SK-N-SH treated with all-trans-retinoic acid at 6 μM for 48 hours (cell line): ENCODE data around the gene KCNQ5.

Experiments used
- ISL1 ChIP-seq: fragments of 250-450 bp; sonication (Bioruptor Pico); IDR thresholded peaks from 2 replicates; pipeline ENCODE4 v2.1.2; 2022; ENCODE audit warnings: mild to moderate bottlenecking, moderate library complexity
- RARB ChIP-seq: fragments of 250-450 bp; sonication (Bioruptor Pico); IDR thresholded peaks from 2 replicates; pipeline ENCODE4 v1.8.0; 2021; ENCODE audit warnings: mild to moderate bottlenecking, moderate library complexity
- SNAI2 ChIP-seq: fragments of 250-450 bp; sonication (Bioruptor Pico); IDR thresholded peaks from 2 replicates; pipeline ENCODE4 v1.5.0; 2020; ENCODE audit warnings: mild to moderate bottlenecking, moderate library complexity
- TCF4 ChIP-seq: fragments of 250-450 bp; sonication (Bioruptor Pico); IDR thresholded peaks from 2 replicates; pipeline ENCODE4 v1.8.0; 2021; ENCODE audit warnings: mild to moderate bottlenecking, moderate library complexity, borderline replicate concordance
- TOX ChIP-seq: fragments of 250-450 bp; sonication (Bioruptor Pico); IDR thresholded peaks from 2 replicates; pipeline ENCODE4 v1.8.0; 2021; ENCODE audit warnings: mild to moderate bottlenecking, moderate library complexity, borderline replicate concordance
- ZC3H10 ChIP-seq: fragments of 250-450 bp; sonication (Bioruptor Pico); IDR thresholded peaks from 2 replicates; pipeline ENCODE4 v1.5.1; 2021; ENCODE audit warnings: mild to moderate bottlenecking, moderate library complexity
- TF ChIP-seq, protein P1 (sequence below): fragments of 250-450 bp; sonication (Bioruptor Pico); IDR thresholded peaks from 2 replicates; pipeline ENCODE4 v1.8.0; 2020; ENCODE audit warnings: mild to moderate bottlenecking, moderate library complexity, borderline replicate concordance
- TF ChIP-seq, protein P2 (sequence below): fragments of 250-450 bp; sonication (Bioruptor Pico); IDR thresholded peaks from 2 replicates; pipeline ENCODE4 v1.5.0; 2020; ENCODE audit warnings: mild to moderate bottlenecking, moderate library complexity

DNA sequence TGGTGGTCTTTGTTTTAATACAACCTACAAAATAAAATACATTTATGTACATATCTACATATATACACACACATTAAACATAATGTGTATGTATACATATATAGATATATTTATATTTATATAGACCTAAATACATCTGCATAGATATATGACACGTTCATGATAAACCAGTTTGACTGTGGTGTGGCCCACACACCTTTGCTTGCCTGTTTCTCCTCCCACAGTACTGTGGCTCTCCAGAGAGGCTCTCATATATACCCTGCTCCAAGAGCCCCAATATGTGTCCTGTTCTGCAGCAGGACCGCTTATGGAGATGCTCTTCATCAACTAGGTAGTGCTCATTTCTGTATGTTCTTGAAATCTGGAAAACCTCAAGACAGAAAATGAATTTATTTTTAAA lies 207.0 kb downstream of the KCNQ5 start:
- TF ChIP-seq, protein P1, sequence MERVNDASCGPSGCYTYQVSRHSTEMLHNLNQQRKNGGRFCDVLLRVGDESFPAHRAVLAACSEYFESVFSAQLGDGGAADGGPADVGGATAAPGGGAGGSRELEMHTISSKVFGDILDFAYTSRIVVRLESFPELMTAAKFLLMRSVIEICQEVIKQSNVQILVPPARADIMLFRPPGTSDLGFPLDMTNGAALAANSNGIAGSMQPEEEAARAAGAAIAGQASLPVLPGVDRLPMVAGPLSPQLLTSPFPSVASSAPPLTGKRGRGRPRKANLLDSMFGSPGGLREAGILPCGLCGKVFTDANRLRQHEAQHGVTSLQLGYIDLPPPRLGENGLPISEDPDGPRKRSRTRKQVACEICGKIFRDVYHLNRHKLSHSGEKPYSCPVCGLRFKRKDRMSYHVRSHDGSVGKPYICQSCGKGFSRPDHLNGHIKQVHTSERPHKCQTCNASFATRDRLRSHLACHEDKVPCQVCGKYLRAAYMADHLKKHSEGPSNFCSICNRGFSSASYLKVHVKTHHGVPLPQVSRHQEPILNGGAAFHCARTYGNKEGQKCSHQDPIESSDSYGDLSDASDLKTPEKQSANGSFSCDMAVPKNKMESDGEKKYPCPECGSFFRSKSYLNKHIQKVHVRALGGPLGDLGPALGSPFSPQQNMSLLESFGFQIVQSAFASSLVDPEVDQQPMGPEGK (CRISPR knock-in tag): no peak
- TF ChIP-seq ISL1 (no peak), RARB (CRISPR knock-in tag) (no peak), TOX (CRISPR knock-in tag) (no peak), ZC3H10 (CRISPR knock-in tag) (no peak), TCF4 (CRISPR knock-in tag) (no peak), SNAI2 (CRISPR knock-in tag) (no peak)
- TF ChIP-seq, protein P2, sequence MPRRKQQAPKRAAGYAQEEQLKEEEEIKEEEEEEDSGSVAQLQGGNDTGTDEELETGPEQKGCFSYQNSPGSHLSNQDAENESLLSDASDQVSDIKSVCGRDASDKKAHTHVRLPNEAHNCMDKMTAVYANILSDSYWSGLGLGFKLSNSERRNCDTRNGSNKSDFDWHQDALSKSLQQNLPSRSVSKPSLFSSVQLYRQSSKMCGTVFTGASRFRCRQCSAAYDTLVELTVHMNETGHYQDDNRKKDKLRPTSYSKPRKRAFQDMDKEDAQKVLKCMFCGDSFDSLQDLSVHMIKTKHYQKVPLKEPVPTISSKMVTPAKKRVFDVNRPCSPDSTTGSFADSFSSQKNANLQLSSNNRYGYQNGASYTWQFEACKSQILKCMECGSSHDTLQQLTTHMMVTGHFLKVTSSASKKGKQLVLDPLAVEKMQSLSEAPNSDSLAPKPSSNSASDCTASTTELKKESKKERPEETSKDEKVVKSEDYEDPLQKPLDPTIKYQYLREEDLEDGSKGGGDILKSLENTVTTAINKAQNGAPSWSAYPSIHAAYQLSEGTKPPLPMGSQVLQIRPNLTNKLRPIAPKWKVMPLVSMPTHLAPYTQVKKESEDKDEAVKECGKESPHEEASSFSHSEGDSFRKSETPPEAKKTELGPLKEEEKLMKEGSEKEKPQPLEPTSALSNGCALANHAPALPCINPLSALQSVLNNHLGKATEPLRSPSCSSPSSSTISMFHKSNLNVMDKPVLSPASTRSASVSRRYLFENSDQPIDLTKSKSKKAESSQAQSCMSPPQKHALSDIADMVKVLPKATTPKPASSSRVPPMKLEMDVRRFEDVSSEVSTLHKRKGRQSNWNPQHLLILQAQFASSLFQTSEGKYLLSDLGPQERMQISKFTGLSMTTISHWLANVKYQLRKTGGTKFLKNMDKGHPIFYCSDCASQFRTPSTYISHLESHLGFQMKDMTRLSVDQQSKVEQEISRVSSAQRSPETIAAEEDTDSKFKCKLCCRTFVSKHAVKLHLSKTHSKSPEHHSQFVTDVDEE (CRISPR knock-in tag): no peak
